Keratinocyte (primary cell): Measurements from ENCODE around the gene MZT2B. TPM values are rescaled to one million over a fixed set of nuclear protein-coding genes. Genes with fewer than 3 reads are reported as not detected.
"Not testable (repeated sequence)": the region's sequence is repeated elsewhere in the genome, so short reads cannot be mapped to it uniquely, and the experiment has no call there.

Source experiments
- DNase-seq: peaks from one replicate; pipeline ENCODE4 v3.0.0-alpha.2; 2011; ENCODE audit warnings: low read depth, missing footprints, low spot score
- FAIRE-seq: peaks from 2 replicates; lab custom pipeline; 2011; peaks lifted over from hg19 to GRCh38; lab: Jason Lieb, UNC
- H2AFZ ChIP-seq: 2 replicates; pipeline ENCODE4 v1.6.0; 2012; ENCODE audit warnings: low read length, control low read depth, inconsistent platforms; ENCODE audit not compliant: control insufficient read depth
- H3K27ac ChIP-seq: 2 replicates; pipeline ENCODE4 v1.5.1; 2011; ENCODE audit warnings: low read length; ENCODE audit not compliant: control insufficient read depth, insufficient read depth
- H3K27me3 ChIP-seq: 3 replicates; pipeline ENCODE4 v1.6.0; 2011; ENCODE audit warnings: low read length; ENCODE audit not compliant: control insufficient read depth, insufficient read depth; ENCODE audit errors: extremely low read depth
- H3K36me3 ChIP-seq, 2 experiments: 2 replicates in 1 of 2; 3 replicates in 1 of 2; pipeline ENCODE4 v1.5.1; 2011; ENCODE audit warnings: low read length in 2 of 2, mild to moderate bottlenecking in 1 of 2; ENCODE audit not compliant: control insufficient read depth in 2 of 2, insufficient read depth in 2 of 2; ENCODE audit errors: extremely low read depth in 1 of 2
- H3K4me1 ChIP-seq: 3 replicates; pipeline ENCODE4 v1.5.1; 2011; ENCODE audit warnings: low read length; ENCODE audit not compliant: control insufficient read depth, insufficient read depth; ENCODE audit errors: extremely low read depth
- H3K4me2 ChIP-seq: 3 replicates; pipeline ENCODE4 v1.6.0; 2011; ENCODE audit warnings: low read depth, low read length; ENCODE audit not compliant: control insufficient read depth, insufficient read depth; ENCODE audit errors: extremely low read depth
- H3K4me3 ChIP-seq, 3 experiments: fragments of 200-600 bp in 1 of 3; sonication (generic) in 1 of 3; 2 replicates in 2 of 3; 3 replicates in 1 of 3; pipeline ENCODE4 v1.5.1; 2011 to 2016; ENCODE audit warnings: low read length in 3 of 3, mild to moderate bottlenecking in 3 of 3, control low read depth in 2 of 3, inconsistent platforms in 1 of 3, low read depth in 1 of 3, mixed read lengths in 1 of 3, mixed run types in 1 of 3, moderate library complexity in 1 of 3; ENCODE audit not compliant: control insufficient read depth in 2 of 3, insufficient read depth in 2 of 3; ENCODE audit errors: extremely low read depth in 1 of 3
- H3K79me2 ChIP-seq: 2 replicates; pipeline ENCODE4 v1.6.0; 2012; ENCODE audit warnings: low read length; ENCODE audit not compliant: control insufficient read depth, insufficient read depth
- H3K9ac ChIP-seq: 3 replicates; pipeline ENCODE4 v1.6.0; 2011; ENCODE audit warnings: low read length; ENCODE audit not compliant: control insufficient read depth, insufficient read depth; ENCODE audit errors: extremely low read depth
- H3K9me1 ChIP-seq: 3 replicates; pipeline ENCODE4 v1.6.0; 2011; ENCODE audit warnings: low read length; ENCODE audit not compliant: control insufficient read depth, insufficient read depth; ENCODE audit errors: extremely low read depth
- H3K9me3 ChIP-seq: 2 replicates; pipeline ENCODE4 v1.5.1; 2012; ENCODE audit warnings: low read depth, low read length; ENCODE audit not compliant: control insufficient read depth
- H4K20me1 ChIP-seq: 3 replicates; pipeline ENCODE4 v1.6.0; 2011; ENCODE audit warnings: low read length; ENCODE audit not compliant: control insufficient read depth, insufficient read depth; ENCODE audit errors: extremely low read depth
- EZH2 ChIP-seq: IDR thresholded peaks from one replicate; pipeline ENCODE4 v1.6.1; 2012; ENCODE audit warnings: inconsistent platforms, mild to moderate bottlenecking, low read length, moderate library complexity
- dilution Hi-C: fragments of 300-500 bp; cut with MboI; formaldehyde crosslinking; loops from one replicate; pipeline ENCODE4 v1.7.0; 2020; ENCODE audit warnings: low sequenced_read_pairs; ENCODE audit not compliant: extremely low pct_ligation_motif_present
- polyA plus RNA-seq, 5 experiments: library from polyadenylated mRNA; depleted of rRNA in 3 of 5; stranded (reverse) in 3 of 5; stranded (forward) in 1 of 5; unstranded in 1 of 5; fragments of >200 nt; gene quantifications; 1 replicate in 1 of 5; 2 replicates in 3 of 5; 3 replicates in 1 of 5; pipeline versions ENCODE4 v1.2.1 to v1.2.3, GENCODE V29; 2011 to 2012; ENCODE audit warnings: missing spikeins in 2 of 5, low read depth in 1 of 5, low replicate concordance in 1 of 5
- TF ChIP-seq, protein P1 (sequence below), 3 experiments: IDR thresholded peaks in 1 of 3; conservative IDR thresholded peaks in 1 of 3; optimal IDR thresholded peaks in 1 of 3; 2 replicates in 2 of 3; 3 replicates in 1 of 3; pipeline versions ENCODE3 to v1.5.1; 2011; ENCODE audit warnings: low read length in 3 of 3, mild to moderate bottlenecking in 3 of 3, moderate library complexity in 2 of 3, control low read depth in 1 of 3, inconsistent platforms in 1 of 3; ENCODE audit not compliant: insufficient read depth in 2 of 3; ENCODE audit errors: extremely low read depth in 1 of 3

MZT2B gene
- polyA plus RNA-seq, 1 donor (not counting 4 experiments of a cell fraction or from before 2014, with no cell fraction given): 133 TPM

DNA sequence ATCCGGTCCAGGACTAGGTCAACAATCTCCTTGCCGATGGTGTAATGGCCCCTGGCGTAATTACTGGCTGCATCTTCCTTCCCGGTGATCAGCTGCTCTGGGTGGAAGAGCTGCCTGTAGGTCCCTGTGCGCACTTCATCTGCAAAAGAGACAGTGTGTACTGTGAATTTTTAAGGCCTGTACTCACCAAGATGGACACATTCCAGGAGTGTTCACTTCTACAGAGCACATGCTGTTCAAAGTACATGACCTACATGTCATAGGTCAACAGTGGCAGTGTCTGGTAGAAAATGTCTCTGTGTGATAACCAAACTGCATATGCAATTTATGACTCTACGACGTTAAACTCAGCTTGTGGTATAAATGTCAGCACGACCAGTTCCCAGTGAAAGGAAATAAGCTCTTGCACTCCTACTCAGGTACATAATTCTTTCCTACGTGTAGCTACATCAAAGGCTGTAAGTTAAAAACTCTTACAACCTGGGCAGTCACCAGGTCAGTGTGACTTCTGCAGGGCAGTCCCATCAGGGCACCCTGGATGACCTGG is 13.1 kb downstream of the MZT2B start:
- dilution Hi-C loops, H3K4me2 ChIP-seq, H4K20me1 ChIP-seq, FAIRE-seq, DNase-seq, H3K27me3 ChIP-seq, H3K9ac ChIP-seq, H2AFZ ChIP-seq, H3K4me1 ChIP-seq, H3K4me3 ChIP-seq, H3K79me2 ChIP-seq, H3K9me1 ChIP-seq, H3K27ac ChIP-seq, H3K36me3 ChIP-seq, H3K9me3 ChIP-seq: not testable (repeated sequence)

DNA sequence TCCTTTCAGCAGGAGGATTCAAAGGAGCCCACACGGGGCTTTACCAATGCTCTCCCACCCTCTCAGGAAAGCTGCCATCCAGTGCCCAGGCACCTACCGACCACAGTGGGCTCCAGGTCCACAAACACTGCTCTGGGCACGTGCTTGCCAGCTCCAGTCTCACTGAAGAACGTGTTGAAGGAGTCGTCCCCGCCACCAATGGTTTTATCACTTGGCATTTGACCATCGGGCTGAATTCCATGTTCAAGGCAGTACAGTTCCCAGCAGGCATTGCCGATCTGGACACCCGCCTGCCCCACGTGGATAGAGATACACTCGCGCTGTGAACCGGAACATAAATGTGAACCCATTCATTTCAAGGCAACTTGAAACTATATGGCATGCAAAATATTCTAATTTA is 14.0 kb downstream of the MZT2B start:
- H3K4me1 ChIP-seq, H2AFZ ChIP-seq, H3K4me3 ChIP-seq, H3K9me1 ChIP-seq, H3K9ac ChIP-seq, H4K20me1 ChIP-seq, H3K4me2 ChIP-seq, DNase-seq, dilution Hi-C loops, FAIRE-seq, H3K36me3 ChIP-seq, H3K9me3 ChIP-seq, H3K27ac ChIP-seq, H3K79me2 ChIP-seq, H3K27me3 ChIP-seq: not testable (repeated sequence)

DNA sequence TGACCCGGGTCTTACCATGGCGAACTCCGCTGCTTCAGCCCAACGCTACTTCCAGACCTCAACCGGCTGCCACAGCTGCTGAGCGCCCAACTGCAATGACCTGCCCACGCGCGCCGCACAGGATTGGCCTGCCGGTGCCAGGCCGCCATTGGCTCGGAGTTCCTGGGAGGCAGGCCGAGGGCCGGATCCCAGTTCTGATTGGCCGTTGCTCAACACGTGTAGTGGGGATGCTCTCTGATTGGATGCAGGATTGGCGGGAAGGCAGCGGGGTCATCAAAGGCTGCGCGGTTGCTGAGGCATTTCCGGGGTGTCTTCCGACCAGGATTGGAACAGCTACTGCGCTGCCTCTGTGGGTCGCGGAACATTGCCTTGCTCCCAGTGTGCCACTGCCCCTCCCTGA is 16.3 kb downstream of the MZT2B start, which contains the start of gene TUBA3E:
TSS of gene TUBA3E (minus strand) at position 97 of the 400 bp plus-strand sequence. CDS start at position 18, 79 bp downstream.
- Histone ChIP-seq H3K9me3 (no peaks in the 10 kb centered on the region), H3K27me3 (no peaks in the 10 kb centered on the region), H4K20me1 (no peaks in the 10 kb centered on the region), H3K9me1 (no peaks in the 10 kb centered on the region), H3K4me3 (no peak within 1 kb of the TSS), H2AFZ (no peak within 1 kb of the TSS), H3K9ac (no peak within 1 kb of the TSS), H3K36me3 (no peaks in the 10 kb centered on the region), H3K4me2 (no peak within 1 kb of the TSS), H3K4me1 (no peaks in the 10 kb centered on the region), H3K27ac (no peak within 1 kb of the TSS), H3K79me2 (no peaks in the 10 kb centered on the region)
- FAIRE-seq (no peak), DNase-seq (no peak)
- dilution Hi-C loops: no loop called here
- TF ChIP-seq, protein P1, sequence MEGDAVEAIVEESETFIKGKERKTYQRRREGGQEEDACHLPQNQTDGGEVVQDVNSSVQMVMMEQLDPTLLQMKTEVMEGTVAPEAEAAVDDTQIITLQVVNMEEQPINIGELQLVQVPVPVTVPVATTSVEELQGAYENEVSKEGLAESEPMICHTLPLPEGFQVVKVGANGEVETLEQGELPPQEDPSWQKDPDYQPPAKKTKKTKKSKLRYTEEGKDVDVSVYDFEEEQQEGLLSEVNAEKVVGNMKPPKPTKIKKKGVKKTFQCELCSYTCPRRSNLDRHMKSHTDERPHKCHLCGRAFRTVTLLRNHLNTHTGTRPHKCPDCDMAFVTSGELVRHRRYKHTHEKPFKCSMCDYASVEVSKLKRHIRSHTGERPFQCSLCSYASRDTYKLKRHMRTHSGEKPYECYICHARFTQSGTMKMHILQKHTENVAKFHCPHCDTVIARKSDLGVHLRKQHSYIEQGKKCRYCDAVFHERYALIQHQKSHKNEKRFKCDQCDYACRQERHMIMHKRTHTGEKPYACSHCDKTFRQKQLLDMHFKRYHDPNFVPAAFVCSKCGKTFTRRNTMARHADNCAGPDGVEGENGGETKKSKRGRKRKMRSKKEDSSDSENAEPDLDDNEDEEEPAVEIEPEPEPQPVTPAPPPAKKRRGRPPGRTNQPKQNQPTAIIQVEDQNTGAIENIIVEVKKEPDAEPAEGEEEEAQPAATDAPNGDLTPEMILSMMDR (optimal IDR thresholded peaks at IDR 0.05 in 1 of 3, IDR thresholded peaks at IDR 0.05 in 1 of 3, conservative IDR thresholded peaks at IDR 0.05 in 1 of 3; ENCODE audit: extremely low read depth in 1 of 3, insufficient read depth in 2 of 3, low read length in 3 of 3): no peak
- no peak for TF ChIP-seq EZH2

DNA sequence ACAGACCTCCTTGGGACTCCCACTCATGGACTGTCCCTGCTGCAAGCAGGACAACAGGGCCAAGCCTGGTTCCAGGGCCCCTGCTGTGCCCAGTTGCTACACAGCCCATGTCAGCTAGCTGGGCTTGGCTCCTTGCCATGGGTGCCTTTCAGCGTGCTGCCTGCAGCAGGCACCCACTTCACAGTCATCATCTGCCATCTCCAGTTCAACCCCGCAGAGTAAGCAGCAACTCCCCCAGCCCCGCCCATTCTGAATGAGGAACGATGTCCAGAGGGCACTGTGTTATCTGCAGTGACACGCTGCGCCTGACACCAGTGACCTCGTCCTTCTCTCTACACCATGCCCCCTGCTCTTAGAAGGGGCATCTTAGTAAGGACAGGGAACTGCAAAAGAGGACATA is 20.5 kb downstream of the MZT2B start:
- H3K4me3 ChIP-seq, H3K9ac ChIP-seq, H4K20me1 ChIP-seq, FAIRE-seq, H3K27ac ChIP-seq, H2AFZ ChIP-seq, H3K4me2 ChIP-seq, dilution Hi-C loops, H3K4me1 ChIP-seq, H3K27me3 ChIP-seq, H3K9me1 ChIP-seq, H3K36me3 ChIP-seq, DNase-seq, H3K79me2 ChIP-seq, H3K9me3 ChIP-seq: not testable (repeated sequence)
